ENCODE data around the gene SLC7A9.
"Not testable (repeated sequence)": the region's sequence is repeated elsewhere in the genome, so short reads cannot be mapped to it uniquely, and the experiment has no call there.

SLC7A9 gene

GRCh38 chr19:32824191-32824751 is 45.3 kb downstream of the SLC7A9 start:
- DNase-seq: no peak

DNA sequence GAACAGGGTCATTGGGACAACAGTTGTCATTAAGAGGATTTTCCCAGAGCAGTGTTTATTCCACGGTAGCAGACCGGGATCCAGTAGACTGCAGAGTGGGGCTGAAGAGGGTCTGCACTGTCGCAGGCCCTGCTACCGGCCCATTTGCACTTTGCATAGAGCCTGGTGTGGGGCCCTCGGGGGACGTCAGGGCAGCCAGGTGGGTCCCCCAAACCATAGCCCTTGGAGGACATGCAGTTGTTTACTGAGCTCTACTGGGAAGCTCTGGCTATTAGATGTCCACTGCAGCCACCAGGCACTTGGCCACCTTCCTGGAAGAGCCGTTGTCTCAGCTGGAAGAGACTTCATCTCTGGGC is 45.8 kb downstream of the SLC7A9 start:
- DNase-seq: no peak

DNA sequence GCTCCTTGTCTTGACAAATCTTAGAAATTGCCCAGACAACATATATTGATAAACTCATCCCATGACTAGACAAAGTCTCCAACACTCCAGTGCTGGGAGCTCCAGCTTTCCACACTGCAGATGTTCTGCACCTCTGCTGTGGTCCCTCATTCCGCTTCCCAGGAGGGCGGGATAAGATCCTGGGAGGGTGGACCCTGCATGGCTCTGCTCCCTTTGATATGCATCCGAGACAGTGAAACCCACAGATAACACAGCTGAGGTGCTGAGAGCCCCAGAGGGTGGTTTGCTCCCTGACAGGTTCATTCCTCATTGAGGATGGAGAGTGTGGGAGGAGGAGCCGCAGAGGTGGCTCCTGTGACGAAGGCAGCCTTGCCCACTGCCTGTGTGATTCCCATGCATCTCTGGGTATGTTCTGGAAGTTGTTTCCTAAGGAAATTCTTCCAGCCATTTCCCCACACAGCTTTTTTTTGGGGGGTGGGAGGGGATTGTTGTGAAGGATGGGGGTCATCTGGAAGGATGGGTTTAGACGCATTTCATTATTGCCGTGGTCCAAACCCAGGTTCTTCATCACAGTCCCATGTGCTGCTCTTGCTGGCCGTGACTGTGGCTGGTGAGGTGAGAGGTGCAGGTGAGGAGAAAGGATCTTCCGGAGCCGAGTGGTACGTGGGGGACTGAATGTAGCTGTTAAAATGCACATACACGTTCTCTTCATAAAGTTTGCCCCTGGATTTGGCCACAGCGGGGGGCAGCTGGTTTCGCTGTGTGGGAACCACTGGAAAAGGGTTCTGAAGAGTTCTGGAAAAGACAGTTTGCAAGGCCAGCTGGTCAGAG is 46.4 kb downstream of the SLC7A9 start:
- no peak for DNase-seq

- peak in 1 of 6 experiments; percentile 7 for DNase-seq
Observed at GRCh38 chr19:32819419-32820400, 49.9 kb downstream of the SLC7A9 start.

- DNase-seq: no peak
Observed at GRCh38 chr19:32818536-32818935, 51.0 kb downstream of the SLC7A9 start.

GRCh38 chr19:32817569-32818476 is 51.7 kb downstream of the SLC7A9 start:
- DNase-seq: no peak

GRCh38 chr19:32816555-32817099 is 52.9 kb downstream of the SLC7A9 start:
- no peak for DNase-seq

DNA sequence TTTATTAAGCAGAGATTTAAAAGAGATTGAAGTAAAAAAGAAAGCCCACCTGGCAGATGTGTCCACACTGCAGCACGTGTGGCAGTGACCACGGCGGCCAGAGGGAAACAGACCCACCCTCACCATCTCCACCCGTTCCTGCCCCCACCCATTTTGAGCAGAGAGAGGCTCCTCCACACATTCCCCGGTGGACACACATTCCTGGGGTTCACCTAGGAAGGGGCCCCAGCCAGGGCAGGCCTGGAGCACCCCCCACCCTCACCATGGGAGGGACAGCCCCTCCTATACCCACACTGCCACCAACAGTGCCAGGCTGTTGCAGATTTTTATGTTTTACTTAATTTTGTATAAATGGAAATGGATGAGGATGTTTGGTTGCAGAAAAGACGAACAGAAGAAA is 54.9 kb downstream of the SLC7A9 start:
- DNase-seq: no peak

DNA sequence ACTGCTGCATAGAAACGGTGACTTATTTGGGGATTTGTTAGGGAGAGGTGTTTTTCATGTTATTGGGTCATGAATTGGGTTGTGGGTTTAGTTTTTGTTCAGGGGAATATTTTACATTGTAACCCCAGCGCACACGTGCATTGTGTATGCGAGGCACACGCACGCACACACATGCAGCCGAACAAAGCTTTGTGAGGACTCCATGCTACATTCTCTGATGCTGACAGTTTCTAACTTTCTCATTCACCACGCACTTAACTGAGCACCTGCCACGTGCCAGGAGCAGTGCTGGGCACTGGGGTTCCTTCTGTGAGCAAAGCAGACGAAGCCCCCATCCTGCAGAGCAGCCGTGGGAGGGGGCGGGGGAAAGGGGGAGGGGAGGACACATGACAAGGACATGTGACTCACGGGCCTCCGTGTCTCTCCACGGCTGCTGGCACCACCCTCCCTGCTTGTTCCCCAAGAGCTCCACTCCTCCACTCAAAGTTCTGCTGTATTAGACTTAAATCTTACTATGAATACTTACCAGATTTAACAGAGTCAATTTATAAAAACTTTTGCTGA is 55.6 kb downstream of the SLC7A9 start:
- no peak for DNase-seq

- no peak for DNase-seq
Observed at GRCh38 chr19:32812571-32812970, 57.0 kb downstream of the SLC7A9 start.

GRCh38 chr19:32812036-32812435 is 57.5 kb downstream of the SLC7A9 start:
- no peak for DNase-seq

DNA sequence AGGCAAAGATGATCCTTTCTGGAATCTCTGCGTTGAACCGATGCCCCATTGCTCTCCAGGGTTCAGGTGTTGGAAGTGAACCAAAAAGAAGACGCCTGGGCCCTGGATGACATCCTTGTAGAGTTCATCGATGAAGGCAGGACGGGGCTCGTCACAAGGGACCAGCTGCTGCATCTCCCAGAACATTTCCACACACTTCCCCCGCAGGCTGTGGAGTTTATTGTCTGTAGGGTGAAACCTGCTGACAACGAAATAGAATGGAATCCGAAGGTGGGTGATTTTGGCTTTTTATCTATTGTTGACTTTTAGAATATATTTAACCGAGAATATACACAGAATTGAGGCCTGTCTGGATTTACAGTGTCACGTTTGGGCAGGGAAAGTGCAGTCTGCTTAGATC is 58.4 kb downstream of the SLC7A9 start:
- DNase-seq: no peak

GRCh38 chr19:32810452-32810851 is 59.1 kb downstream of the SLC7A9 start:
- no peak for DNase-seq

GRCh38 chr19:32809754-32810153 is 59.8 kb downstream of the SLC7A9 start:
- no peak for DNase-seq

DNA sequence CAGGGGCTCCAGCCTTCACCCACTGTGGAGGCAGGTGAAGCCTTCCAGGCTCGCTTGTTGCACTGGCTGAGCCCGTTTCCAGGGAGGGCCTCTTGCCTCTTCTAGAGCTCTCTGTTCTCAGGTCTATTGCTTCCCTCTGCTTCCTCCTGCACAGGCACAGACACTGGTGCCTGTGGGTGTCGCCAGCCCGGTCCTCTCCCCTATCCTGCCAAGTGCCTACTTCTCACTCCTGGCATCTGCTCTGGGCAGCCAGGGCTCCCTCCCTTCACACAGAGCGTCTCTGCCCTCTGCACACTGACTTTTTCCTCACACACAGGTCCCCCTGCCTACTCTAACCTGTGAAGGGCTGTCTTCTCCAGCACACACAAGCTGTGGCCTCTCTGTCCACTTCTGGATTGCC is 60.3 kb downstream of the SLC7A9 start:
- DNase-seq: peak in 1 of 6 experiments; percentile 8

GRCh38 chr19:32808236-32808635 is 61.3 kb downstream of the SLC7A9 start:
- DNase-seq: no peak

DNA sequence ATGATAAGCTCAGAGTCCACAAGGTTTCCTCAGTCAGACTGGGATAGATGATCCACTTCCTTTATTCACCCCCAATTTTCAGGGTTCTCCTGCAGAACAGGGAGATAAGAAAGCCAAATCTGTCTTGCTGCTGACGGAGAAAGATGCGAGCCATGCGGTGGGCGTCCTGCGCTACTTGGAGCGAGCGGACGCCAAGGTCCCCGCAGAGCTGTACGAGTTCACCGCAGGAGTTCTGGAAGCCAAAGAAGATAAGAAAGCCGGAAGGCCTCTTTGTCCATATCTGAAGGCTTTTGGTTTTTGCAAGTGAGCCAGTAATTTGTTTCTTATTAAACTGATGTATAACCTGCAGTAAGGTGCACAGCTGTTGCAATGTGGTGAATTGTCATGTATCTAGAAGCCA is 66.7 kb downstream of the SLC7A9 start:
- no peak for DNase-seq

GRCh38 chr19:32800754-32801153 is 68.8 kb downstream of the SLC7A9 start:
- DNase-seq: no peak

- no peak for DNase-seq
Observed at GRCh38 chr19:32800191-32800590, 69.4 kb downstream of the SLC7A9 start.

GRCh38 chr19:32798201-32798600 is 71.4 kb downstream of the SLC7A9 start:
- DNase-seq: no peak

- DNase-seq: no peak
Observed at GRCh38 chr19:32789429-32789828, 80.1 kb downstream of the SLC7A9 start.

- not testable (repeated sequence) for DNase-seq
Observed at GRCh38 chr19:32787895-32788294, 81.7 kb downstream of the SLC7A9 start.

Data from stimulated activated naive CD4-positive, alpha-beta T cell (primary cell).